Measurements from ENCODE around the gene FRMD8.

DNA sequence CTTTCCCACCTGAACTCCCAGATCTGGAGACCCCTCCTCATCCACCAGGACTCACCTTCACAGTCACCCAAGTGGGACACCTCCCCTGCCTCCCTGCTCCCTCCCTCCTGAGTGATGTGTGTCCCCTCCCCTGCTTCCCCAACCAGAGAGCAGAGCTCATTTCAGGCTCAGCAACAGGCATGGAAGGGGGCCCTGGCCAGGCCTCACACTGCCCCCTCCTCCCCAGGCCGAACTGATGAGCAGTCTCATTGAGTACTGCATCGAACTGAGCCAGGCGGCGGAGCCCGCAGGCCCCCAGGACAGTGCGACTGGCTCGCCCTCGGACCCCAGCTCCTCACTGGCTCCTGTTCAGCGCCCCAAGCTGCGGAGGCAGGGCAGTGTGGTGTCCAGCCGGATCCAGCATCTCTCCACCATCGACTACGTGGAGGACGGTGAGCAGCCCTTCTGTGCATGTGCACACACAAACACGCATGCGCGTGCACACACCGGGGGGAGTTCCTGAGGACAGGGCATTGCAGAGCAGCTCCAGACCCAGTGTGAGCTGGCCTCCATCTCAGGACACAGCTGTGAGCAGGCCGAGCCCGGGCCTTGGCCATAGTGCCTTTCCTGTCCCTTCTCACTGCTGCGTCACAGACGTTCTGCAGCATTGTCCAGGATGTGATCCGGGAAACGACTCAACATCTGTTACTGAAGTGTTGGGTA is 18.4 kb downstream of the FRMD8 start:
- TF ChIP-seq NFXL1 (CRISPR knock-in tag; IDR thresholded peaks at IDR 0.05) (no peak), MEF2D (tag; conservative IDR thresholded peaks at IDR 0.05; ENCODE audit: low read depth) (no peak), TARDBP (IDR thresholded peaks at IDR 0.05) (no peak), NRF1 (conservative IDR thresholded peaks at IDR 0.05 in 1 of 2, IDR thresholded peaks at IDR 0.05 in 1 of 2) (no peak)

Measured in K562 (cell line).